HG03039 (cell line): ENCODE results near the gene SPPL2B.
"Not testable (repeated sequence)": the region's sequence is repeated elsewhere in the genome, so short reads cannot be mapped to it uniquely, and the experiment has no call there.

Experiments used
- ATAC-seq: cut with Tn5 transposase; IDR thresholded peaks from one replicate; pipeline ENCODE4 v1.9.1; 2021; ENCODE audit warnings: mild to moderate bottlenecking, moderate library complexity; ENCODE audit not compliant: unreplicated experiment

SPPL2B gene

DNA sequence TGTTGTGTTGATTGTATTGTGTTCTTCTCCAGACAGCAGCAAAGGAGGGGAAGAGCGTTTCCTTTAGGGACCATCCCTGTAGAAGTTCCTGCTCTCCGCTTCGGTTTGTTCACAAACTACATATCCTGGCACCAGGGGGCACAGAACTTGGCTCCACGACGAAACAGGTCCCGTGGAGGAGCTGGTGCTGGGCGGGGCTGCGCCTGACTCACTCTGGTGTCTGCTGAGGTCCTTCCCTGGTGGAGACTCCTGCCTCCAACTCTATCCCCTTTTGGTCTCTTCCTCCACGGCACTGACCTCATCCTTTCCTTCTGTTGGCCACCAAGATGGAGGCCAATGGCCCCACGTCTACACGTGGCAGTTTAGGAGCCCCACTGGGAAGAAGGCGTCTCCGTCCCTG lies 46.3 kb downstream of the SPPL2B start:
- no peak for ATAC-seq

DNA sequence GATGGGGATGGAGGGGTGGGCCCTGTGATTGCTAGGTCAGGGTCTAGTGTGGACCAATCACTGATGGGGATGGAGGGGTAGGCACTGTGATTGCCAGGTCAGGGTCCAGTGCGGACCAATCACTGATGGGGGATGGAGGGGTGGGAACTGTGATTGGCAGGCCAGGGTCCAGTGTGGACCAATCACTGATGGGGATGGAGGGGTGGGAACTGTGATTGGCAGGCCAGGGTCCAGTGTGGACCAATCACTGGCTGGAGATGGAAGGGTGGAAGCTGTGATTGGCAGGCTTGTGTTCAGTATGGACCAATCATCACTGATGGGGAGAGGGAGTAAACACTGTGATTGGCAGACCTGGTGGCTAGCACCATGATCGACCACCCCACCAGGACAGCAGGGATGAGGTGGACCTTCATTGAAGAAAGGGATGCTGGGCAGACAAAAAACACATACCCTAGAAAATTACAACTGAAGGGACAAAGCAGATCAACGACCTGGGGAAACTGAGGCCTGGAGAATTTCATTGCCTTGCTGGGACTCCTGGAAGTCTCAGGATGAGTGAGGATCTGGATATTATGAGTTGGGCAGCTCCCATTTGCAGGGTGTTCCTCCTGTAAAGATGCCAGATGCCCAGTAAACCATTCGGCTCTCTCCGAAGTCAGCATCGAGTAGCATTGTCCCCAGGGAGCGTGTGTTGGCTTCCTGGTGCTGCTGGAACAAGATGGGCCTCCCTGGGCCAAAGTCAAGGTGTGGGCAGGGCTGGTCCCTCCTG lies 47.1 kb downstream of the SPPL2B start:
- no peak for ATAC-seq

DNA sequence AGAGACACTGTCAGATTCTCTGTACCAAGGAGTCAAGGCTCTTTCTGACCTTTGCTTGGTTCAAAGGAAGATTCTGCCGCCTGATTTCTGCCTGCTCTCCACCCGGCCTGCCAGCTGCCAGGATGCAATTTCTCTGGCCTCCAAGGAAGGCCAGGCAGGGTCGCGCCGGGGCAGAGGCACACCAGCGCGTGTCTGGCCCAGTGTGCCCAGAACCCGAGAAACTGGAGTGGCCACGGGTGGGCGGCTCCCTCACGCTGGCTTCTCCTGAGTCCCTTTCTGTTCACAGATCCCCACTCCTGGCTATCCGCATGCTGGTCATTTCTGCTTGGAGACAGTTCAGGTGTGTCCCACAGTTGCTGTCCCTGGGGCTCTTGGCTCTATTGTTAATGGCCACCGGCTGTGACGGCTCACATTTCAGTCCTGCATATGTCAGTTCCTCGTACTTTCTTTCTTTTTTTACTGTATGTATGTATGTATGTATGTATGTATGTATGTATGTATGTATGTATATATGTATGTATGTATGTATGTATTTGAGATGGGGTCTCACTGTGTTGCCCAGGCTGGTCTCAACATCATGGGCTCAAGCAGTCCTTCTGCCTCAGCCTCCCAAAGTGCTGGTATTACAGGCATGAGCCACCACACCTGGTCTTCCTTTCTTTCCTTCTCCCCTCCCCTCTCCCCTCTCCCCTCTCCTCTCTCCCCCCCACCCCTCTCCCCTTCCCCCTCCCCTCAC lies 48.5 kb downstream of the SPPL2B start:
- no peak for ATAC-seq

DNA sequence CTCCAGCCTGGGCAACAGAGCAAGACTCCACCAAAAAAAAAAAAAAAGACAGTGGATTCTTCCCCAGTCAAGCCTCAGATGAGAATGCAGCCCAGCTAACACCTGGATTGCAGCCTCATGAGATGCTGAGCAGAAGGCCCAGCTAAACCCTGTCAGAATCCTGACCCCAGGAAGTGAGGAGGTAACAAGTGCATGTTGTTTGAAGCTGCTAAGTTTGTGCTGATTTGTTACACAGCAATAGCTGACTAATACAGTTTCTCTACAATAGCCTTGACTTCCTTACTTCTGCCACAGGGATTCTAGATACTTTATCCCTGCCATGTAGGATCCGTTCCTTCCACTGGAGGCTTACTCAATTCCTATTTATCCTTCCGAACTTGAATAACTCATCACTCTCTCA lies 52.1 kb downstream of the SPPL2B start:
- no peak for ATAC-seq

DNA sequence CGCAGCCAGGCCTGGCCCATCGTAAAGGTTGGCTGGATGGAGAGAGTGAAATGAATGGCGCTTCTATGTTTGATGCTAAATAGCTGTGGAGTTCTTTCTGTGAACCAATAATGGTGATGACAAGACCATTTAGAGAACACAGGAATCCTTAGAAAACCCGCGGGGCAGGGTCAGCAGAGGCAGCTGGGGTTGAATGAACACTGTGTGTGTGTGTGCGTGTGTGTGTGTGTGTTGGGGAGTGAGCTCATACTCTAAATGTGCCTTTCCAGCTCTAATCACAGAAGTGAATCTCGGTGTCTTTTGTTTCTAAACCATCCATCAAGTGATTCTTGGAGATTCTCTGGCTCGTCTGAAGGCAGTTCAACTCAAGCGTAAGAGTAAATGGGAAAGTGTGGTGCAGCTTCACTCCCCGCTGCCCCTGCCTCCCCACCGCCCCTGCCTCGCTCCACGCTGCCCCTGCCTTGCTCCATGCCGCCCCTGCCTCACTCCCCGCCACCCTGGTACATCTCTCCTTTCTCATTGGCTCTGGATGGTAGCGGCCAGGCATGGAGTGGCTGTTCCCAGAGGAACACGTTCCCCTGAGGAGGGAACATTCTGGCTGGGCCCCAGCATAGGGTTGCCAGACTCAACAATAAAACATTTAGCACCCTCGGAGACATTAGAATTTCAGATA lies 52.8 kb downstream of the SPPL2B start:
- no peak for ATAC-seq

DNA sequence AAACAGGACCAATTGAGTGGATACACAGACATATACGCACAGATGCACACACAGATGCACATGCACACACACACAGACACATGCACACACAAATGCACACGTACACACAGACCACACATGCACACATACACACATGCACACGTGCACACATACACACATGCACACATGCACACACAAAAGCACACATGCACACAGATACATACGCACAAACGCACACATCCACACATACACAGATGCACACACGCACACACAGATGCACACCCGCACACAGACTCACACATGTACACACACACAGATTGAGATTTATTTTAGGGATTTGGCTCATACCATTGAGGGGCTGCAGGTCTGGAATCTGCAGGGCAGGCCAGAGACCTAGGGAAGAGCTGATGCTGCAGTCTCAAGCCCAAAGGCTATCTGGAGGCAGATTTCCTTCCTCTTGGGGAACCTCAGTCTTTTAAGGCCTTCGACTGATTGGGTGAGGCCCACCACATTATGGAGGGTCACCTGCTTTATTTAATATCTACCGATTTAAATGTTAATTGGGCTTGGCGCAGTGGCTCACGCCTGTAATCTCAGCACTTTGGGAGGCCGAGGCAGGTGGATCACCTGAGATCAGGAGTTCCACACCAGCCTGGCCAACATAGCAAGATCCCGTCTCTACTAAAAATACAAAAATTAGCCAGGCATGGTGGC lies 54.2 kb downstream of the SPPL2B start:
- no peak for ATAC-seq

DNA sequence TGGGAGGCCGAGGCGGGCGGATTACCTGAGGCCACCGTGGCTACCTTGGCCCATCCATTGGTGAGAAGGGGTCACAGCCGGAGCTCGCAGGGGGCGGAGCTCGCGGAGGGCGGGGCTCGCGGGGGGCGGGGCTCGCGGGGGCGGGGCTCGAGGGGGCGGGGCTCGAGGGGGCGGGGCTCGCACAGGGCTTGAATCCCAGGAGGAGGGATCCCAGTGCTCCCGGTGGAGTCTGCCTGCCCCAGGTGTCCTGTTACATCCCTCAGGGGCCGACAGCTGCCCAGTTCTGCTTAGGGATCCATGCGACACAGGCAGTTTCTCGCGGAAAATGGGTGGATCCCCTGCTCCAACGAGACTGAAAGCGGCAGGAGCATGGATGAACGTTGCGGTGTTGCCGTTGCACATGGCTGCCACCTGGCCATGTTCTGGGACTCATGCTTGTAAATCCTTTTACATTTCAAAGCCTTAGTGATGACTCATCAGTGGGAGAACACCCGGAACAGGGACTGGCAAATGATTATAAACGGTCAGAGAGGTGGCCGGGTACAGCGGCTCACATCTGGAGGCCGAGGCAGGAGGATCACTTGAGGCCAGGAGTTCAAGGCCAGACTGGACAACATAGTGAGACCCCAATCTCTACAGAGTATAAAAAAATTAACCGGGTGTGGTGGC lies 56.7 kb downstream of the SPPL2B start:
- no peak for ATAC-seq

DNA sequence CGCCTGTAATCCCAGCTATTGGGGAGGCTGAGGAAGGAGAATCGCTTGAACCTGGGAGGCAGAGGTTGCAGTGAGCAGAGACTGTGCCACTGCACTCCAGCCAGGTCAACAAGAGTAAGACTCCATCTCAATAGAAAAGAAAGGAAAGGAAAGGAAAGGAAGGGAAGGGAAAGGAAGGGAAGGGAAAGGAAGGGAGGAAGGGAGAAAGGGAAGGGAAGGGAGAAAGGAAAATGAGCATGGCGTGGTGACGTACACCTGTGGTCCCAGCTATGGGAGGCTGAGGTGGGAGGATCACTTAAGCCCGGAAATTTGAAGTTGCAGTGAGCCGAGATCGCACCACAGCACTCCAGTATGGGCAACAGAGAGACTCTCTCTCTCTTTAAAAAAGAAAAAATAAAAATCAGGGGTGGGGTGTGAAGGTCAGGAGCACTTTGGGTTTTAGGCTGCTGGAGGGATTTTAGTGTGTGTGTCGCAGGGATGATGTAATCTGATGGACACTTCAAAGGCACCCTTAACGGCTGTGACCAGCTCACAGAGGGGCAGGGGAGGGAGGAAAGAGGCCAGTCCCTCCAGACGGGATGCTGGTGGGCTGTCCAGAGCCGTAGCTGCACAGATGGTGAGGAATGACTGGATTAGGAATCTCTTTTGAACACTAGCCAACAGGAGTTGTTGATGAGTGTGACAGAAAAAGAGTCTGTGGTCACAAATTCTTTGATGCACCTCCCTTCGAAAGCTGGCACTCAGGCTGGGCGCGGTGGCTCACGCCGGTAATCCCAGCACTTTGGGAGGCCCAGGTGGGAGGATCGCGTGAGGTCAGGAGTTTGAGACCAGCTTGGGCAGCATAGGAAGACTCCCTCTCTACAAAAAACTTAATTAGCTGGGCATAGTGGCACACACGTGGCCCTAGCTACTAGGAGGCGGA lies 59.1 kb downstream of the SPPL2B start:
- ATAC-seq: no peak

DNA sequence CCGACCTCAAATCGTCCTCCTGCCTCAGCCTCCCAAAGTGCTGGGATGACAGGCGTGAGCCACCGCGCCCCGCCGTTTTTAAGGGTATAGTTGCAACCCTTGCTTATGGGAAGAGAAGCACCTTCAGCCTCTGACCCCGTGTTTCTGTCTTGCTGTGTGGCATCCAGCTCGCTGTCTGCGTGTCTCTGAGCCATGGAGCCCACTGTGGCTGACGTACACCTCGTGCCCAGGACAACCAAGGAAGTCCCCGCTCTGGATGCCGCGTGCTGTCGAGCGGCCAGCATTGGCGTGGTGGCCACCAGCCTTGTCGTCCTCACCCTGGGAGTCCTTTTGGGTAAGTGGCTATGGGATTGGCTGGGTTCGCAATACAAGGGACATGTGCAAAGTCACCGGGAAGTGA lies 61.1 kb downstream of the SPPL2B start:
- no peak for ATAC-seq

DNA sequence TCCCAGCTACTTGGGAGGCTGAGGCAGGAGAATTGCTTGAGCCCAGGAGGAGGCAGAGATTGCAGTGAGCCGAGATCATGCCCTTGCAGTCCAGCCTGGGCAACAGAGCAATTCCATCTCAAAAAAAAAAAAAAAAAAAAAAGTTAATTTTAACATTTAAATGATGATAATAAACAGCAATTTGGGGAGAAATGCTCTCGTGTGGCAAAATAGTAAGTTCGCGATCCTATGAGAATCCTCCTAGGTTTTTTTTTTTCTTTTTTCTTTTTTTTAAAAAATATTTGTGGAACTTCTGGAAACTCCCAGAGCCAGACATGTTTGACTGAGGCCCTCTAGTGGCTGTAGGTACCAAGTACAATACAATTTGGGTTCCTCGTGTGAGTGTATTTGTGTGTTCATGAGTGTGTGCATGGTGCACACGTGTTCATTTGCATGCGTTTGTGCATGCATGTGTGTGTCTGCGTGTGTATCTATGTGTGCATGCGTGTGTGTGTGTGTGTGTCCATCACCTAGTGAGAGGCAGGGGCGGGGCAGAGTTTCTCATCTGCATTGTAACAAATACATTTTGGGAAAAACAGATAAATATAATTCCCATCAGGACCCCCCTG lies 62.7 kb downstream of the SPPL2B start:
- ATAC-seq: no peak

DNA sequence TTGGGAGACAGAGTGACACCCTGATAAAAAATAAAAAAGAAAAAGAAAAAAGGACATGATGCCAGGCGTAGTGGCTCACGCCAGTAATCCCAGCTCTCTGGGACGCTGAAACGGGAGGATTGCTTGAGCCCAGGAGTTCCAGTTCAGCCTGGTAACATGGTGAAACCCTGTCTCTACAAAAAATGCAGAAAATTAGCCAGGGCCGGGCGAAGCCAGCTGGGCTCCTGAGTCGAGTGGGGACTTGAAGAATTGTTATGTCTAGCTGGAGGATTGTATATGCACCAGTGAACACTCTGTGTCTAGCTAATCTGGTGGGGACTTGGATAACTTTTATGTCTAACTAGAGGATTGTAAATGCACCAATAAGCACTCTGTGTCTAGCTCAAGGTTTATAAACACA lies 63.9 kb downstream of the SPPL2B start:
- ATAC-seq: no peak

DNA sequence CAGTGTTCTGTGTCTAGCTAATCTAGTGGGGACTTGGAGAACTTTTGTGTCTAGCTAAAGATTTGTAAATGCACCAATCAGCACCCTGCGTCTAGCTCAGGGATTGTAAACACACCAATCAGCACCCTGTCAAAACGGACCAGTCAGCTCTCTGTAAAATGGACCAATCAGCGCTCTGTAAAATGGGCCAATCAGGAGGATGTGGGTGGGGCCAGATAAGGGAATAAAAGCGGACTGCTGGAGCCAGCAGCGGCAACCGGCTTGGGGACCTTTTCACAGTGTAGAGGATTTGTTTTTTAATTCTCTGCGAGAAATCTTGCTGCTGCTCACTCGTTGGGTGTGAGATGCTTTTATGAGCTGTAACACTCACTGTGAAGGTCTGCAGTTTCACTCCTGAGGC lies 64.4 kb downstream of the SPPL2B start:
- ATAC-seq: not testable (repeated sequence)

DNA sequence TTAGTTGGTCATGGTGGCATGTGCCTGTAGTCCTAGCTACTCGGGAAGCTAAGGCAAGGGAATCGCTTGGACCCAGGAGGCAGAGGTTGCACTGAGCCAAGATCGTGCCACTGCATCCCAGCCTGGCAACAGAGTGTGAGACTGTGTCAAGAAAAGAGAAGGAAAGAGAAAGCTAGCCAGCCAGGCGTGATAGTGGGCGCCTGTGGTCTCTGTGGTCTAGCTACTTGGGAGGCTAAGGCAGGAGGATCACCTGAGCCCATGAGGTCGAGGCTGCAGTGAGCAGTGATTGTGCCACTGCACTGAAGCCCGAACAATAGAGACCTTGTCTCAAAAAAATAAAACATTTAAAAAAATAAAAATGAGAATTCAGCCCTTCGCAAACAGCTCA lies 65.6 kb downstream of the SPPL2B start:
- no peak for ATAC-seq

DNA sequence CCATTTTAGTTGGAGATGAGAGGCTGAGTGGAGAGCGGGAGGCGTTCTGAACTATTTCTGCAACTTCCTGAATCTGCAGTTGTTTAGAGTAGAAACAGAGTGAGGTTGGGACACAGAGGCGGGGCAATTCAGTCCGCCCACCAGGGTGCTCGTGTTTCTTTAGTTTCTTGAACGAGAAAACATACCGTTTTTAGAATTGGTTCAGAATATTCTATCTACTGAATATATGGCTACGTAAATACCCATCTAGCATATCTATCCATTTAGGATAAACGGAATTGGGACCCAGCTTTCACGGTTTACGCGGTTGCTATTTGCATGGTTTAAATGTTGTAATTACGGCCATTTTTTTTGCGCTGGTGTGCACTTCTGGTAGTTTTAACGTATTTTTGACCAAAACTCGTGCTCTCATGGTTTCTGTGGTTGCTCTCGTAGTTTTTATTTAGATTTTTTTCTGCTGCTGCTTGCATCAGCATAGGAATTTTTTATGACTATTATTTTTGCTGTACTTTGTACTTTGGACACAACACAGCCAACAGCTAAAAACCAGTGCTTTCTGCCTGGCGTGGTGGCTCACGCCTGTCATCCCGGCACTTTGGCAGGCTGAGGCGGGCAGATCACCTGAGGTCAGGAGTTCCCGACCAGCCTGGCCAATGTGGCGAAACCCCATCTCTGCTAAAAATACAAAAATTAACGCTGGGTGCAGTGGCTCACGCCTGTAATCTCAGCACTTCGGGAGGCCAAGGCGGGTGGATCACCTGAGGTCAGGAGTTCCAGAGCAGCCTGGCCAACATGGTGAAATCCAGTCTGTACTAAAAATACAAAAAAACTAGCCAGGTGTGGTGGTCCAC lies 66.2 kb downstream of the SPPL2B start:
- ATAC-seq: no peak

DNA sequence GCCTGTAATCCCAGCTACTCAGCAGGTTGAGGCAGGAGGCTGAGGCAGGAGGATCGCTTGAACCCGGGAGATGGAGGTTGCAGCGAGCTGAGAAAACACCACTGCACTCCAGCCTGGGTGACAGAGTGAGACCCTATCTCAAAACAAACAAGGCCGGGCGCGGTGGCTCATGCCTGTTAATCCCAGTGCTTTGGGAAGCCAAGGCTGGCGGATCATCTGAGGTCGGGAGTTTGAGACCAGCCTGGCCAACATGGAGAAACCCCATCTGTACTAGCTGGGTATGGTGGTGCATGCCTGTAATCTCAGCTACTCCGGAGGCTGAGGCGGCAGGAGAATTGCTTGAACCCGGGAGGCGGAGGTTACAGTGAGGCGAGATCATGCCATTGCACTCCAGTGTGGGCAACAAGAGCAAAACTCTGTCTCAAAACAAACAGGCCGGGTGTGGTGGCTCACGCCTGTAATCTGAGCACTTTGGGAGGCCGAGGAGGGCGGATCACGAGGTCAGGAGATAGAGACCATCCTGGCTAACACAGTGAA lies 66.9 kb downstream of the SPPL2B start:
- not testable (repeated sequence) for ATAC-seq

DNA sequence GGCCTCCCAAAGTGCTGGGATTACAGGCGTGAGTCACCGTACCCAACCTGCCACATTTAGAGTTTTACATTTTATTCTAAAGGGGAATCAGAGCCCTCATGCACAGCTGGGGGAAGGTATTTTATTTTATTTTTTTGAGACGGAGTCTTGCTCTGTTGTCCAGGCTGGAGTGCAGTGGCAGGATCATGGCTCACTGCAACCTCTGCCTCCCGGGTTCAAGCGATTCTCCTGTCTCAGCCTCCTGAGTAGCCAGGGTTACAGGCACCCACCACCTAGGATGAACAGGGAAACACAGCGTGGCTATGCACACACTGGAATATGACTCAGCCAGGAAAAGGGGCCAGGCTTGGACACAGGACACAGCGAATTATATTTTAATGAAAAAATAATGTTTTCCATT lies 68.7 kb downstream of the SPPL2B start:
- not testable (repeated sequence) for ATAC-seq

DNA sequence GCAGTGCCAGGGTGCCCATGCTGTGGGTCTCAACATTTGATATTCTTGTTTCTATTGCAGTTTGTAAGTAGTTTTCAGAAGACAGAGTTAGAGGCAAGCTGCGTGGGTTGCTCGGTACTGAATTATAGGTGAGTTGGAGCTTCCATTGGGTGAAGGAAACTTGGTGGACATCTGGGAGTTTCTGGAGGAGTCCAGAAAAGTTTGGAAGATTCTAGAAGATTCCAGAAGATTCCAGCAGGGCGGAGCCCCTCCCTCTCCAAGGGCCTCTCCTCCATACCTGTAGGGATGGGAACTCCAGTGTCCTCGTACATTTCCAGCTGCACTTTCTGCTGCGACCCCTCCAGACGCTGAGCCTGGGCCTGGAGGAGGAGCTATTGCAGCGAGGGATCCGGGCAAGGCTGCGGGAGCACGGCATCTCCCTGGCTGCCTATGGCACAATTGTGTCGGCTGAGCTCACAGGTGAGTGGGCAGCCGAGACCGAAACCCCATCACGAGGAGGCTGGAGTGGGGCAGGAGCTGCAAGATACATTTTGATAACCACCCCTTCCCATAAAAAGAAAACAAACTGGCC lies 70.3 kb downstream of the SPPL2B start:
- ATAC-seq: no peak

DNA sequence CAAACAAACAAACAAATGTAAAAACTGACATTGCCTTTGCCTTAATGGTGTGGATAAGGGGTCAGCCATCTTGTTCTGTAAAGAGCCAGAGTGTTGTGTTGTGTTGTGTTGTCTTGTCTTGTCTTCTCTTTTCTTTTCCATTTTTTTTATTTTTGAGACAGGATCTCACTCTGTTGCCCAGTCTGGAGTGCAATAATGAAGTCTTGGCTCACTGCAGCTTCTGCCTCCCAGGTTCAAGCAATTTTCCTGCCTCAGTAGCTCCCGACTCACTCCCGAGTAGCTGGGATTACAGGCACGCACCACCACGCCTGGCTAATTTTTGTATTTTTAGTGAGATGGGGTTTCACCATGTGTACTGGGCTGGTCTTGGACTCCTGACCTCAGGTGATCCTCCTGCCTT lies 71.1 kb downstream of the SPPL2B start:
- no peak for ATAC-seq
